HG03521 (cell line): Measurements from ENCODE around the gene STKLD1.
"Not testable (repeated sequence)": the region's sequence is repeated elsewhere in the genome, so short reads cannot be mapped to it uniquely, and the experiment has no call there.

ENCODE experiments used
- ATAC-seq: cut with Tn5 transposase; IDR thresholded peaks from one replicate; pipeline ENCODE4 v1.9.1; 2021; ENCODE audit warnings: mild to moderate bottlenecking, moderate library complexity; ENCODE audit not compliant: unreplicated experiment

Gene STKLD1

DNA sequence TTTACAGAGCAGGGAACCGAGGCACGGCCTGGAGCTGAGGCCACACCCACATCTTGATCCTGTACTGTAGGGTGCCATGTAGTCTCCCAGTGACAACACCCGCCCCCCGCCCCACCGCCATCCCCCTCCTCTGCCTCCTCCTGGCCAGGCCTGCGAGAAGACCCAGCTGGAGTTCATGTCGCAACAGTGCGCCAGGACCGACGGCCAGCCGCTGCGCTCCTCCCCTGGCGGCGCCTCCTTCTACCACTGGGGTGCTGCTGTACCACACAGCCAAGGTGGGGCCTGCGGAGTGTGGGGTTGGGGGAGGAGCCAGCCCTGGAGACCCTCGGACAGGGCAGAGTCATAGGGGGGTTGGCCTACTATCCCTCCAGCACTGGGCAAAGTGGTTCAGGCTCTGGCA, 60.5 kb downstream of the STKLD1 start:
- no peak for ATAC-seq

DNA sequence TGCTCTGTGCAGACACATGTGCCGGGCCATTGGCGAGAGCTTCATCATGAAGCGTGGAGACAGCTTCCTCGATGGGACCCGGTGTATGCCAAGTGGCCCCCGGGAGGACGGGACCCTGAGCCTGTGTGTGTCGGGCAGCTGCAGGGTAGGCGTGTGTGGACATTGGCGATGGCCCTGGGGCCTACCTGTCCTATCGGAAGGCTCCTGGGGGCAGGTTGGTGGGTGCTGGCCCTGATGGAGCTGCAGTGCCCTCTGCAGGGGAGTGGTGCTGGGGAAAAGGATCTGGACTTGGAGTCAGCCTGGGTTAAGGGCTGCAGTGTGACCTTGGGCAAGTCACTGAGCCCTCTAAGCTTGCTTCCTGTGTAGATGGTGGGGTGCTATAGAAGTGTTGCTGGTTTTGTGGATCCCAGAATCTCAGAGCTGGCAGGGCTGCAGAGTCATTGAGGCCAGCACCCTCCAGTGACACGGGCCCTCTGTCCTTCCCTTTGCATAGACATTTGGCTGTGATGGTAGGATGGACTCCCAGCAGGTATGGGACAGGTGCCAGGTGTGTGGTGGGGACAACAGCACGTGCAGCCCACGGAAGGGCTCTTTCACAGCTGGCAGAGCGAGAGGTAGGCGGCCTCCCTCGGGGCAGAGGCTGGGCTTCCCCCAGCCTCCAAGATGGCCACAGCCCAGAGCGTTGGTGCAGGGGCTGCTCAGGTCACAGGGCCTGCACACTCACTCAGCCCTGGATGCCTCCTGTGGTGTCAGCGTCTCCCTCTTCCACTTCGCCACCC, 61.8 kb downstream of the STKLD1 start:
- no peak for ATAC-seq

DNA sequence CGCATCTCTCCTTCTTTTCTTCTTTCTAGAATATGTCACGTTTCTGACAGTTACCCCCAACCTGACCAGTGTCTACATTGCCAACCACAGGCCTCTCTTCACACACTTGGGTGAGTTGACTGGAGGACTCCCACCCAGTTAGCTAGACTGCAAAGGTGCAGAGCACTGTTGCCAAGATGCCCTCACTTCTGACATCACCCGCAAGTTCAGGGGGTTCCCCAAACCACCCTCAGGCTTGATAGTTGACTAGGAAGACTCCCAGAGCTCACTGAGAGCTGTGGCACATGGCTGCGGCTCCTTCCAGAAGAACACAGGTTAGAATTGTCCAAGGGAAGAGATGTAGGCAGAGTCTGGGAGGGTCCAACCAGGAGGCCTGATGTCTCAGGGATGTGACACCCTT, 63.2 kb downstream of the STKLD1 start:
- no peak for ATAC-seq

DNA sequence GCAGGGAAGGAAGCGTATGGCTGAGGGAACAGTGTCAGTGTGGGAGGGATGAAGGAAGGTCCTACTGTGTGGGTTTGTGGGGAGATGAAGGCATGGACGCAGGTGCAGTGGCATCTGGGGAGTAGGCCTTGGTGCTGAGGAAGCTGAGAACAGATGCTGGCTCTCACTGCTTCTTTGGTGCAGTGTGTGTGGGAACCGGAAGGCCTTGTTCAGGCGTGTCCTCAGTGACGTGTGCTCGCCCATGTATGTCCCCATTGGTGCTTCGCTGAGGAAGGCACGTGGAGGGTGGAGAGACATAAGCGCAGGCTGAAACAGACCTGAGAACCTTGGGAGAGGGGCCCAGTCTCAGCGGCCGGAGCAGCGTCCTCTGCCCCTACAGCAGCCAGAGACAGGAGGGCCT, 64.7 kb downstream of the STKLD1 start:
- ATAC-seq = no peak

DNA sequence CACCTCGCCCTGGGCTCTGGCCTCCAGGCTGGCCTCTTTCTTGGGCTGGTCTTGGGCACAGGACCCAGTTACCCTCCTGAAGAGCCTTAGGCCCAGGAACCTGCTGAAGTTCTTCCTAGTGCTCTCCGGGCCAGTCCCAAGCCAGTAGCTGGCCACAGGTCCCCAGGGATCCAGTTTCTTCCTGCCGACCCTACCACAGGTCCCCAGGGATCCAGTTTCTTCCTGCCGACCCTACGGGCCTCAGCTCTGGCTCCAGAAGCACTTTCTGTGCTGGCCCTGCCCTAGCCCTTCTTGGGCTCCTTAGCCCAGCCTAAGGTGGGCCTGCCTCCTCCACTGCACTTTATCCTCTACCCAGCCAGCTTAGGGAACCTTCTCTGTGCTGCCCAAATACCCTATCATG, 65.4 kb downstream of the STKLD1 start:
- ATAC-seq = no peak

DNA sequence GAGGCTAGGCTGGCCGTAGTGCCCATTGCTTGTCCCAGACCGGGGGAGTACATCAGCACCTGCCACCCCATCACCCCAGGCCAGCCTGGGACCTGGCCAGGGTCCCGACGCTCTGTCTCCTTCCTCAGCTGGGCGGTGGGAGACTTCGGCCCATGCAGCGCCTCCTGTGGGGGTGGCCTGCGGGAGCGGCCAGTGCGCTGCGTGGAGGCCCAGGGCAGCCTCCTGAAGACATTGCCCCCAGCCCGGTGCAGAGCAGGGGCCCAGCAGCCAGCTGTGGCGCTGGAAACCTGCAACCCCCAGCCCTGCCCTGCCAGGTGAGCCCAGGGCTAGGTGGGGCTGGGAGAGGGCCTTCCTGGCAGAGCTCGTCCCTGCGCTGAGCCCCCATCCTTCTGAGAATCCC, 67.1 kb downstream of the STKLD1 start:
- no peak for ATAC-seq

DNA sequence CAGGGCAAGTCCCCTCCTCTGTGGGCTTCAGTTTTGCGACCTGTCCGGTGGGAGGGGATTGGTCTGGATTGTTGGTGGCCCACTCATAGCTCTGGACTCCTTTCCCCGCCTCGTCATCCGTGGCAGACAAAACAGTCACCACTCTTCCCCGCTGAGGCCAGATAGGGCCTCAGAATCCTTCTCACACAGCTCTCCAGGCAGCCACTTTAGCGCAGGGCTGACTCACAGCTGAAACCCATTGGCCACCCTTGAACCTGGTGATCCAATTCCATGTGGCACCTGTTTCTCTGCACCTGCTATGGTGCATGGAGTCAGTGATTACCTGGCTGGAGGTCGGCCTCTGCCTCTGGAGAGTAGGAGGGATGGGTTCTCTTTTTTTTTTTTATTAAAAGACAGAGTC, 67.8 kb downstream of the STKLD1 start:
- no peak for ATAC-seq

DNA sequence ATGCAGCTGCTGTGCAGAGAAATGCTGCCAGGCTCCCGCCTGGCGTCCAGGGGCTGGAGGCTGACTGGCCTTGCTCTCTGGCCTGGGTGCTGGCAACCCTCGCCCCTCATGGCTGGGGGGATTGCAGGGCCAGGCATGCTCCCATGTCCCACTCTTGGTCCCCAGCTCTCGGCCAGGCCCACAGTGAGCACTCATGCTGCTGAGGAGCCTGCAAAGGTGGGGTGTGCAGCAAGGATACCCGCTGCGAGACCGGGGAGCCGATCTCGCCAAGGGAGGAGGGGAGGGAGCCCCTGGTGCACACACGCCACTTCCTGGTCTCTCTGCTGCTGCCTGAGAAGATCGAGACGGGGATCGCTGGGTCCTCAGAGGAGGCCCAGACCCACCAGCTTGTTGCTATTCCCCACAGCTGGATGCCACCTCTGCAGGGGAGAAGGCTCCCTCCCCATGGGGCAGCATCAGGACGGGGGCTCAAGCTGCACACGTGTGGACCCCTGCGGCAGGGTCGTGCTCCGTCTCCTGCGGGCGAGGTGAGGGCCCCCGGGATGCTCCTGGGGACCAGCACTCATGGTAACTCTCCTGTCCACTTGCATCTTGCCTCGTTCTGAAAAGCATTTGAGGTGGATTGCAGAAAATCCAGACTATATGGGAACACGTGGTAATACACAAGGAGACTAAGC, 69.3 kb downstream of the STKLD1 start:
- no peak for ATAC-seq

DNA sequence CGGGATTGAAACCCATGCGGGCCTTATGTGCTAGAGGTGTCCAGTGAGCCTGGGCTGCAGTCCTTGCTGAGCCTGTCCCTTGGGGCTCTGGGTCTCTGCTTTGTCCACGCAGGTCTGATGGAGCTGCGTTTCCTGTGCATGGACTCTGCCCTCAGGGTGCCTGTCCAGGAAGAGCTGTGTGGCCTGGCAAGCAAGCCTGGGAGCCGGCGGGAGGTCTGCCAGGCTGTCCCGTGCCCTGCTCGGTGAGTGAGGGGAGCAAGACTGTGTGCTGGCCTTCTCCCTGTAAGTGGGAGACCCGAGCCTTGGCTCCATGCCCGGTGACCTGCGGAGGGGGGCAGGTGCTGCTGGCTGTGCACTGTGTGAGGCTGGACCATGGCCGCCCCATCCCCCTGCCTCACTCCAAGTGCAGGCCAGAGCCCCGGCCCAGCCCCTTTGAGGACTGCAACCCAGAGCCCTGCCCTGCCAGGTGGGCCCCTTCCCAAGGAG, 72.4 kb downstream of the STKLD1 start:
- ATAC-seq = no peak

DNA sequence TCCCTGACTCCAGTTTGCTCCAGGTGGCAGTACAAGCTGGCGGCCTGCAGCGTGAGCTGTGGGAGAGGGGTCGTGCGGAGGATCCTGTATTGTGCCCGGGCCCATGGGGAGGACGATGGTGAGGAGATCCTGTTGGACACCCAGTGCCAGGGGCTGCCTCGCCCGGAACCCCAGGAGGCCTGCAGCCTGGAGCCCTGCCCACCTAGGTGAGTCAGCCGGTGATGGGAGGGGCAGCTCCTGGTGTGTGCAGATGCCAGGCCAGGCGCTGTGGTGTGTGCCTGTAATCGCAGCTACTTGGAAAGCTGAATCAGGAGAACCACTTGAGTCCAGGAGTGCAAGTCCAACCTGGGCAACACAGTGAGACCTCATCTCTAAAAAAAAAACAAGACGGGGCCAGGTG, 73.6 kb downstream of the STKLD1 start:
- ATAC-seq = no peak

DNA sequence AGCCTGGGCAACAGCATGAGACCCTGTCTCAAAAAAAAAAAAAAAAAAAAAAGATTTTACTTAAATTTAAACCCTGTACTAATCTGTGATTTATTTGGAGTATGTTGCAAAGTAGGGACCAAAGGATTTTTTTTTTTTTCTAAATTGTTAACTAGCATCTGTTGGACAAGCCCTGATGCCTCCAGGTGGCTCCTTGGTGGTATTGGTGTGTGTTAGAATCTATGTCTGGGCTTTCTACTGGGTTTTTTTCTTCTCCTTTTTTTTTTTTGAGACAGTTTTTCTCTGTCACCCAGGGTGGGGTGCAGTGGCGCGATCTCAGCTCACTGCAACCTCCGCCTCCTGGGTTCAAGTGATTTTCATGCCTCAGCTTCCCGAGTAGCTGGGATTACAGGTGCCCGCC, 75.7 kb downstream of the STKLD1 start:
- ATAC-seq = not testable (repeated sequence)

DNA sequence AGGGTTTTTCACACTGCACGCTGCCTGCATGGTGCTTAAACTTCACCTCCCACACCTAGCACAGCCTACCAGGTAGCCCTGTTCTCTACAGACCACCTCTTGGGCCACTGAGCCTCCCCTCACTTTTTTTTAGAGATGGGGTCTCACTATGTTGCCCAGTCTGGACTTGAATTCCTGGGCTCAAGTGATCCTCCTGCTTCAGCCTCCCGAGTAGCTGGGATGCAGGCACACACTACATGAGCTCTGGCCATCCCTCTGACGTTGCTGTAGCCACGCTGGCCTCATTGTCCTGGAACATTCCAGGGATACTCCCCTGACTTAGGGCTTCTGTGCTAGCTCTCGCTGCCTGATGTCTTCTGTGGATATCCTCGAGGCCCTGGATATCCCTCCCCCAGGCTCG, 76.4 kb downstream of the STKLD1 start:
- ATAC-seq = no peak

DNA sequence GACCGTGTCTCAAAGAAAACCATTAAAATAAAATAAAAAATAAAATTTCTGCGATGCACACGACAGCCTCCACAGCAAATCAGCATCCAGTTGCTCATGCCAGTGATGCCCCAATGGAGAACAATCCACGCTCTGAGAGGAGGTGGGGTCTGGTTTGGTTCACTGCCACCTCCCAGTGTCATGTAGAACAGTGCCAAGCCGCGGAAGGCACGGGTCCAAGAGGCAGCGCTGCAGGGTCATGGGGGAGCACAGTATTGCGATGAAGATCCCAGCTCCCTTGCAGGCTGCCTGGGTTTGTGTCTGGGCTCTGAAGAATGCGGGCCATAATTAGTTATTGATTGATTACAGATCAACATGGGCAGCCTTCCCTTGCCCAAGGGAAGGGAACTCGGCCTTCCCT, 77.5 kb downstream of the STKLD1 start:
- ATAC-seq = no peak

DNA sequence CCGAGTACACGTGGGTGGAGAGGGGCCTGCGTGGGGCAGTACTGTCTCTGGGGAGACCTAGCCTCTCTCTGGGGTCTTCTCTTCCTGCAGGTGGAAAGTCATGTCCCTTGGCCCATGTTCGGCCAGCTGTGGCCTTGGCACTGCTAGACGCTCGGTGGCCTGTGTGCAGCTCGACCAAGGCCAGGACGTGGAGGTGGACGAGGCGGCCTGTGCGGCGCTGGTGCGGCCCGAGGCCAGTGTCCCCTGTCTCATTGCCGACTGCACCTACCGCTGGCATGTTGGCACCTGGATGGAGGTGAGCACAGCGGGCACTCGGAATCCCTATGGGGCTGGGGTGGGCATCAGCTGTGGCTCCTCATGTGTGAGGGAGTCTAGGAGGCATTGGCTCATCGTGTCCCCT, 78.2 kb downstream of the STKLD1 start:
- ATAC-seq = no peak

DNA sequence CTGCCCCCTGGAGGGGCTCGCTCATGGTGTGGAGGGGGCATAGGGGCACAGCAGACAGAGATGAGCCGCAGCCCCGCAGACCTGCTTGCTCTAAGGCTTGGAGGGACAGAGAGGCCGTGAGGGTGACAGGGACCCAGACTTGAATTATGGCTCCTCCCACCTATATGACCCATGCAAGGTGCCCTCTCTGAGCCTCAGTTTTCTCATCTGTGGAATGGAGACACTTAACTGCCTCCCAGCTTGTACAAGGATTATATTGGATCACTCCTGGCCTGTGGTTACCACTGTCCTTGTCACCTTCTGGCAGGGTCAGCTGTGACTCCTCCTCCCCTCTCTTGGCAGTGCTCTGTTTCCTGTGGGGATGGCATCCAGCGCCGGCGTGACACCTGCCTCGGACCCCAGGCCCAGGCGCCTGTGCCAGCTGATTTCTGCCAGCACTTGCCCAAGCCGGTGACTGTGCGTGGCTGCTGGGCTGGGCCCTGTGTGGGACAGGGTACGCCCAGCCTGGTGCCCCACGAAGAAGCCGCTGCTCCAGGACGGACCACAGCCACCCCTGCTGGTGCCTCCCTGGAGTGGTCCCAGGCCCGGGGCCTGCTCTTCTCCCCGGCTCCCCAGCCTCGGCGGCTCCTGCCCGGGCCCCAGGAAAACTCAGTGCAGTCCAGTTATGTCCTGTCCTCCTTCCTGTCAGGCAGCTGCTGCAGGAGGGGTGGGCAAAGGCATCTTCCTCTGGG, 78.9 kb downstream of the STKLD1 start:
- no peak for ATAC-seq
